Dermis lymphatic vessel endothelial cell (primary cell): ENCODE data around the gene CXorf51B. TPM values are rescaled to one million over a fixed set of nuclear protein-coding genes. Genes with fewer than 3 reads are reported as not detected.

Experiments used
- total RNA-seq: library from RNA; depleted of rRNA; stranded (reverse); fragments of >200 nt; gene quantifications from 2 replicates; pipeline ENCODE4 v1.2.1, GENCODE V29; 2014

Gene CXorf51B
- not detected in 2 replicates for total RNA-seq

GRCh38 chrX:146809471-146809870 is at the start of gene CXorf51B:
Gene CXorf51B, plus strand, starts transcription at chrX:146809771. Its CDS starts 21 bp downstream, at chrX:146809792.

GRCh38 chrX:146814644-146815043 is 5.1 kb downstream of the CXorf51B start, which contains the start of gene CXorf51A:
Gene CXorf51A, minus strand, starts transcription at chrX:146814744. Its CDS starts 21 bp downstream, at chrX:146814723.

Other genes starting within 250 kb of the CXorf51B start
- gene CXorf51A, start 5.0 kb downstream of the CXorf51B start, total RNA-seq: not detected in 2 replicates